ENCODE measurements around the gene OR7G1. TPM values are rescaled to one million over a fixed set of nuclear protein-coding genes. Genes with fewer than 3 reads are reported as not detected.
A peak's percentile ranks its signal among the peaks of the same experiment; 100 is the strongest.

The OR7G1 gene
- total RNA-seq, 4 donors from 2014 or later: not detected

GRCh38 chr19:9148697-9149096 lies 33.1 kb upstream of the OR7G1 start:
- no peaks in the 10 kb centered on the region for H3K27me3 ChIP-seq
- H3K27ac ChIP-seq: no peak overlapping the region
- peaks cover 0 to 4% of the 10 kb centered on the region in 2 donors for H3K4me1 ChIP-seq
- no peak for DNase-seq
- H3K9me3 ChIP-seq: peaks cover 0 to 11% (median 4%) of the 10 kb centered on the region in 3 donors
- no peak overlapping the region for H3K4me3 ChIP-seq
- peaks cover 0 to 20% of the 10 kb centered on the region in 2 donors for H3K36me3 ChIP-seq
- intact Hi-C loops (cut with DNase I; ENCODE audit: low total_unique reads): loop anchor here (10.0 kb wide), 2 partner anchors 286 to 476 kb away; partner anchors contain the start of genes ZNF266 and ZNF561
- no peak for ATAC-seq
- in situ Hi-C loops (cut with MboI; ENCODE audit: low sequenced_read_pairs in 4 of 4): loop anchor here in 1 of 4 donors (25.0 kb wide), 1 partner anchor 289 kb away; the partner anchor contains the start of gene ZNF266
- TF ChIP-seq CTCF (IDR thresholded peaks at IDR 0.05 in 4 of 5, conservative IDR thresholded peaks at IDR 0.05 in 1 of 5) (no peak), POLR2A (IDR thresholded peaks at IDR 0.05) (no peak)

GRCh38 chr19:9146882-9147281 lies 31.3 kb upstream of the OR7G1 start:
- no peak overlapping the region for H3K4me3 ChIP-seq
- ATAC-seq (no peak), DNase-seq (no peak)
- H3K9me3 ChIP-seq: peaks cover 0 to 11% (median 4%) of the 10 kb centered on the region in 3 donors
- intact Hi-C loops (cut with DNase I; ENCODE audit: low total_unique reads): loop anchor here (10.0 kb wide), 2 partner anchors 288 to 478 kb away; partner anchors contain the start of genes ZNF266 and ZNF561
- H3K27ac ChIP-seq: no peak overlapping the region
- H3K4me1 ChIP-seq: peaks cover 4 to 12% of the 10 kb centered on the region in 2 donors
- TF ChIP-seq CTCF (IDR thresholded peaks at IDR 0.05 in 4 of 5, conservative IDR thresholded peaks at IDR 0.05 in 1 of 5): no peak
- TF ChIP-seq POLR2A (IDR thresholded peaks at IDR 0.05): no peak
- in situ Hi-C loops (cut with MboI; ENCODE audit: low sequenced_read_pairs in 4 of 4): loop anchor here in 1 of 4 donors (25.0 kb wide), 1 partner anchor 290 kb away; the partner anchor contains the start of gene ZNF266
- peaks cover 0 to 6% of the 10 kb centered on the region in 2 donors for H3K36me3 ChIP-seq
- H3K27me3 ChIP-seq: no peaks in the 10 kb centered on the region

- no peak overlapping the region for H3K27ac ChIP-seq
- in situ Hi-C loops (cut with MboI; ENCODE audit: low sequenced_read_pairs in 4 of 4) (loop anchor here in 1 of 4 donors (25.0 kb wide), 1 partner anchor 292 kb away; the partner anchor contains the start of gene ZNF266), intact Hi-C loops (cut with DNase I; ENCODE audit: low total_unique reads) (loop anchor here (5.0 to 10.0 kb wide), 3 partner anchors 290 to 480 kb away; partner anchors contain the start of genes MBD3L1, ZNF266, ZNF558 and ZNF561)
- no peak for TF ChIP-seq CTCF (IDR thresholded peaks at IDR 0.05 in 4 of 5, conservative IDR thresholded peaks at IDR 0.05 in 1 of 5)
- no peak for TF ChIP-seq POLR2A (IDR thresholded peaks at IDR 0.05)
- DNase-seq (no peak), ATAC-seq (no peak)
- peaks cover 0 to 6% of the 10 kb centered on the region in 2 donors for H3K36me3 ChIP-seq
- H3K27me3 ChIP-seq: no peaks in the 10 kb centered on the region
- H3K9me3 ChIP-seq: peaks cover 0 to 11% (median 4%) of the 10 kb centered on the region in 3 donors
- peaks cover 16 to 20% of the 10 kb centered on the region in 2 donors for H3K4me1 ChIP-seq
- H3K4me3 ChIP-seq: no peak overlapping the region
Observed at GRCh38 chr19:9144920-9145319, 29.4 kb upstream of the OR7G1 start.

GRCh38 chr19:9140159-9140874 lies 24.8 kb upstream of the OR7G1 start, which contains the start of gene ZNF317:
TSS of gene ZNF317 (plus strand) at chr19:9140397. CDS start at chr19:9156017, 15,620 bp downstream.
- Histone ChIP-seq H3K27me3 (no peaks in the 10 kb centered on the region), H3K4me3 (peak within 1 kb of the TSS; percentile 84 to 88 (median 87)), H3K36me3 (no peaks in the 10 kb centered on the region), H3K4me1 (peaks cover 16 to 23% of the 10 kb centered on the region in 2 donors), H3K9me3 (peaks cover 0 to 4% (median 4%) of the 10 kb centered on the region in 3 donors), H3K27ac (peak within 1 kb of the TSS; percentile 90 to 93 (median 92))
- DNase-seq: peak; percentile 87 to 91
- peak; percentile 28 to 70 for TF ChIP-seq POLR2A (IDR thresholded peaks at IDR 0.05)
- TF ChIP-seq CTCF (IDR thresholded peaks at IDR 0.05 in 4 of 5, conservative IDR thresholded peaks at IDR 0.05 in 1 of 5): no peak
- ATAC-seq: peak; percentile 99
- intact Hi-C loops (cut with DNase I; ENCODE audit: low total_unique reads): loop anchor here (1.0 to 10.0 kb wide), 6 partner anchors 168 to 695 kb away; partner anchors contain the start of genes MBD3L1, PIN1, ZNF266 and ZNF558
- in situ Hi-C loops (cut with MboI; ENCODE audit: low sequenced_read_pairs in 4 of 4): loop anchor here in 1 of 4 donors (25.0 kb wide), 1 partner anchor 297 kb away; the partner anchor contains the start of gene ZNF266

Data from gastrocnemius medialis (tissue), 4 donors.